ENCODE measurements around the gene PIP4K2C.

PIP4K2C gene

GRCh38 chr12:57622293-57623245 lies 31.6 kb downstream of the PIP4K2C start:
- DNase-seq (ENCODE audit: low read depth) = no peak
- TF ChIP-seq, protein P1, sequence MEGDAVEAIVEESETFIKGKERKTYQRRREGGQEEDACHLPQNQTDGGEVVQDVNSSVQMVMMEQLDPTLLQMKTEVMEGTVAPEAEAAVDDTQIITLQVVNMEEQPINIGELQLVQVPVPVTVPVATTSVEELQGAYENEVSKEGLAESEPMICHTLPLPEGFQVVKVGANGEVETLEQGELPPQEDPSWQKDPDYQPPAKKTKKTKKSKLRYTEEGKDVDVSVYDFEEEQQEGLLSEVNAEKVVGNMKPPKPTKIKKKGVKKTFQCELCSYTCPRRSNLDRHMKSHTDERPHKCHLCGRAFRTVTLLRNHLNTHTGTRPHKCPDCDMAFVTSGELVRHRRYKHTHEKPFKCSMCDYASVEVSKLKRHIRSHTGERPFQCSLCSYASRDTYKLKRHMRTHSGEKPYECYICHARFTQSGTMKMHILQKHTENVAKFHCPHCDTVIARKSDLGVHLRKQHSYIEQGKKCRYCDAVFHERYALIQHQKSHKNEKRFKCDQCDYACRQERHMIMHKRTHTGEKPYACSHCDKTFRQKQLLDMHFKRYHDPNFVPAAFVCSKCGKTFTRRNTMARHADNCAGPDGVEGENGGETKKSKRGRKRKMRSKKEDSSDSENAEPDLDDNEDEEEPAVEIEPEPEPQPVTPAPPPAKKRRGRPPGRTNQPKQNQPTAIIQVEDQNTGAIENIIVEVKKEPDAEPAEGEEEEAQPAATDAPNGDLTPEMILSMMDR (IDR thresholded peaks at IDR 0.05; ENCODE audit: low read depth, low read length) = no peak
- TF ChIP-seq, protein P2, sequence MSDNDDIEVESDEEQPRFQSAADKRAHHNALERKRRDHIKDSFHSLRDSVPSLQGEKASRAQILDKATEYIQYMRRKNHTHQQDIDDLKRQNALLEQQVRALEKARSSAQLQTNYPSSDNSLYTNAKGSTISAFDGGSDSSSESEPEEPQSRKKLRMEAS (IDR thresholded peaks at IDR 0.05; ENCODE audit: low read depth, low read length) = no peak
- no peak for TF ChIP-seq MYC (IDR thresholded peaks at IDR 0.05; ENCODE audit: low read depth, low read length)
- TF ChIP-seq POLR2A (IDR thresholded peaks at IDR 0.05; ENCODE audit: extremely low read depth, insufficient read length) = no peak
- no peak overlapping the region for H3K4me3 ChIP-seq (ENCODE audit: low read depth, low read length)

GRCh38 chr12:57623385-57623784 lies 32.4 kb downstream of the PIP4K2C start:
- no peak overlapping the region for H3K4me3 ChIP-seq (ENCODE audit: low read depth, low read length)
- TF ChIP-seq, protein P1 (IDR thresholded peaks at IDR 0.05; ENCODE audit: low read depth, low read length) = no peak
- TF ChIP-seq POLR2A (IDR thresholded peaks at IDR 0.05; ENCODE audit: extremely low read depth, insufficient read length) (no peak), MYC (IDR thresholded peaks at IDR 0.05; ENCODE audit: low read depth, low read length) (no peak)
- TF ChIP-seq, protein P2 (IDR thresholded peaks at IDR 0.05; ENCODE audit: low read depth, low read length) = no peak

DNA sequence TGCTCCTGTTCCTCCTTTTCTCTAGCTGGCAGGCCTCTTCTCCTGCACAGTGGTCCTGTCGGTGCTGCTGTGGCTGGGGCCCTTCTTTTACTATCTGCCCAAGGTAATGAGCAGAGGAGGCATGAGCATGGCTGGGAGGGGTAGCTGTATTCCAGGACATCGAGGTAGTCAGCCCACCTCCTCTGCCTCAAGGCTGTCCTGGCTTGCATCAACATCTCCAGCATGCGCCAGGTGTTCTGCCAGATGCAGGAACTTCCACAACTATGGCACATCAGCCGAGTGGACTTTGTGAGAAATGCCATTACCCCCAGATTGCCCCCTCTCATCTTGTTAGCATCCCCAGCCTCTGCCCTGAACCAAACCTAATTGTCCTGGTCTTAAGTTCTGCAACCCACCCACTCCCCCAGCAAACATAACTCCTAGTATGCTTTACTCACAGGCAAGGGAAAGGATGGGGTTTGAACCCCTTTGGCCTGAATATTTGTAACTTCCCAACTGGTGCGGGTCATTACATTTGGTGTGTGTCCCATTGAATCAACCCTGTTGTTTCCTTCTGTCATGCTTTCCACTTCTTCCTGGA lies 32.9 kb downstream of the PIP4K2C start:
- DNase-seq (ENCODE audit: low read depth) = no peak
- no peak for TF ChIP-seq MYC (IDR thresholded peaks at IDR 0.05; ENCODE audit: low read depth, low read length)
- no peak for TF ChIP-seq POLR2A (IDR thresholded peaks at IDR 0.05; ENCODE audit: extremely low read depth, insufficient read length)

More at GRCh38 chr12:57623385-57623784, 32.4 kb downstream of the PIP4K2C start:
- DNase-seq (ENCODE audit: low read depth) = no peak

GRCh38 chr12:57624441-57625220 lies 33.6 kb downstream of the PIP4K2C start:
- TF ChIP-seq POLR2A (IDR thresholded peaks at IDR 0.05; ENCODE audit: extremely low read depth, insufficient read length) (no peak), MYC (IDR thresholded peaks at IDR 0.05; ENCODE audit: low read depth, low read length) (no peak)
- TF ChIP-seq, protein P1 (IDR thresholded peaks at IDR 0.05; ENCODE audit: low read depth, low read length) = no peak
- TF ChIP-seq, protein P2 (IDR thresholded peaks at IDR 0.05; ENCODE audit: low read depth, low read length) = no peak
- no peak for DNase-seq (ENCODE audit: low read depth)
- H3K4me3 ChIP-seq (ENCODE audit: low read depth, low read length) = no peak overlapping the region

More for the DNA sequence above, 32.9 kb downstream of the PIP4K2C start:
- no peak overlapping the region for H3K4me3 ChIP-seq (ENCODE audit: low read depth, low read length)

DNA sequence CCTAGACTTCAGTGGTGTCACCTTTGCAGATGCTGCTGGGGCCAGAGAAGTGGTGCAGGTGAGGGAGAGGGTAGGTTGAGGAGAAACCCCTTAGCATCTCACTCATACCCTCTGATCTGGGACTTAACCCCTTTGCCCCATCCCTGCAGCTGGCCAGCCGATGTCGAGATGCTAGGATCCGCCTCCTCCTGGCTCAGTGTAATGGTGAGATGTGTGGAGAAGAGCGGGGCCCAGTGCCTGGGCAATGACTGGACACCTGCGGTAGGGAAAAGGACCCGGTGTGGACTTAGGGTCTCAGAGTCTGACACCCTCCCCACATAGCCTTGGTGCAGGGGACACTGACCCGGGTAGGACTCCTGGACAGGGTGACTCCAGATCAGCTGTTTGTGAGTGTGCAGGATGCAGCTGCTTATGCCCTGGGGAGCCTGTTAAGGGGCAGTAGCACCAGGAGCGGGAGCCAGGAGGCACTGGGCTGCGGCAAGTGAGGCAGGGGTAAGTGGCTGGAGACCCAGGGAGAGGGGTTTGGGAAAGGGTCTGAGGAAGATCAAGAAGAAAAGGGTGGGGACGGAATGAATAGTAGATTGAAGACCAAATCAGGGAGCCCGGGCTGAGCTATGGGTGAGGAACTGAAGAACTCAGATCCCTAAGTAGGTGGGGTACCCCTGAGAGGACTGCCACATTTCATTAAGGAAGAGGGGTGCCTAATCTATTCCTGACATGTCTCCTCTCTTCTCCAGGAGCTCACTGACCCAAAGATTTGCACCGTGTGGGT lies 34.5 kb downstream of the PIP4K2C start:
- TF ChIP-seq, protein P1 (IDR thresholded peaks at IDR 0.05; ENCODE audit: low read depth, low read length) = no peak
- TF ChIP-seq, protein P2 (IDR thresholded peaks at IDR 0.05; ENCODE audit: low read depth, low read length) = no peak
- TF ChIP-seq POLR2A (IDR thresholded peaks at IDR 0.05; ENCODE audit: extremely low read depth, insufficient read length) = no peak
- no peak for TF ChIP-seq MYC (IDR thresholded peaks at IDR 0.05; ENCODE audit: low read depth, low read length)
- no peak overlapping the region for H3K4me3 ChIP-seq (ENCODE audit: low read depth, low read length)
- DNase-seq (ENCODE audit: low read depth) = no peak

All from NB4 (cell line).